GOT3 (cell line): ENCODE results near the gene TMEM161A.

Source experiments
- DNase-seq: peaks from one replicate; lab custom pipeline; 2025; ENCODE audit warnings: mixed read lengths; lab: John Stamatoyannopoulos, UW

The TMEM161A gene

GRCh38 chr19:19096641-19097627, 41.3 kb downstream of the TMEM161A start:
- no peak for DNase-seq

DNA sequence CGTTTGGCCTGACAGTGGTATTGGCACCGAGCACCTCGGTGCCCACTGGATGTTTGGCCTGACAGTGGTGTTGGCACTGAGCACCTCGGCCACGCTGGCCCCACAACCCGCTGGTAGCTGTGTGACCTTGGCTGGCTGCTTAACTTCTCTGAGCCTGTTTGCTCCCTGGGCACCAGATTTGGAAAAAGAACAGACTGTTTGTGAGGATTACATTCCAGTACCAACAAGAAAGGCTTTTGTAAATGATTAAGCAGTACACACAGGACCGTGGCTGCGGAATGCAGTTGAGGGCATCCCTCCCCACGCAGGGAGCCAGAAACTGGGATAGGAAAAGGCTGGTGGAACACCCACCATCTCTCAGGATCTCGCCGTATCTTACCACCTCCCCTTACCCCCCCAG, 42.6 kb downstream of the TMEM161A start:
- DNase-seq: no peak

GRCh38 chr19:19094513-19094912, 43.8 kb downstream of the TMEM161A start:
- DNase-seq: no peak

- DNase-seq: no peak
These were observed 50.6 kb downstream of the TMEM161A start for GRCh38 chr19:19087676-19088075.

GRCh38 chr19:19083413-19084178, 54.7 kb downstream of the TMEM161A start:
- DNase-seq: no peak

GRCh38 chr19:19081642-19082151, 56.6 kb downstream of the TMEM161A start:
- DNase-seq: no peak

DNA sequence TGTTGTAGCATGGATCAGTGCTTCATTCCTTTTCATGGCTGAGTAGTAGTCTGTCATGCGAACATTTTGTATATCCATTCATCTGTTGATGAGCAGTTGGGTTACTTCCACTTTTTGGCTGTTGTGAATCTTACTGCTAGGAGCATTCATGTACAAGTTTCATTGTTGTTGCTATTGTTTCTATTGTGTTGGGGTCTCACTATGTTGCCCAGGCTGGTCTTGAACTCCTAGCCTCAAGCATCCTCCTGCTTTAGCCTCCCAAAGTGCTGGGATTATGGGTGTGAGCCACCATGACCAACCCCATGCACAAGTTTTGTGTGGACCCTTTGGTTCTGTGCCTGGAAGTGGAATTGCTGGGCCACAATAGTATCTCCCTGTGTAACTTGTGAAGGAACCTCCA, 58.7 kb downstream of the TMEM161A start:
- DNase-seq: no peak

DNA sequence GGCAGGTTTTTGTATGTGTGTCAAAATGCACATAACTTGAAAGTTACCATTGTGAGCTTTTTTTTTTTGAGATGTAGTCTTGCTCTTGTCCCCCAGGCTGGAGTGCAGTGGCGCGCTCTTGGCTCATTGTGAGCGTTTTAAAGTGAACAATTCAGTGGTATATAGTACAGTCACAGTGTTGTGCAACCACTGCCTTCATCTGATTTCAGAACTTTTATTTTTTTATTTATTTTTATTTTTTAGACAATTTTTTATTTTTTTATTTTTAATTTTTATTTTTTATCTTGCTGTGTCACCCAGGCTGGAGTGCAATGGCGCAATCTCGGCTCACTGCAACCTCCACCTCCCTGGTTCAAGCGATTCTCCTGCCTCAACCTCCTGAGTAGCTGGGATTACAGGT, 59.5 kb downstream of the TMEM161A start:
- DNase-seq: no peak

DNA sequence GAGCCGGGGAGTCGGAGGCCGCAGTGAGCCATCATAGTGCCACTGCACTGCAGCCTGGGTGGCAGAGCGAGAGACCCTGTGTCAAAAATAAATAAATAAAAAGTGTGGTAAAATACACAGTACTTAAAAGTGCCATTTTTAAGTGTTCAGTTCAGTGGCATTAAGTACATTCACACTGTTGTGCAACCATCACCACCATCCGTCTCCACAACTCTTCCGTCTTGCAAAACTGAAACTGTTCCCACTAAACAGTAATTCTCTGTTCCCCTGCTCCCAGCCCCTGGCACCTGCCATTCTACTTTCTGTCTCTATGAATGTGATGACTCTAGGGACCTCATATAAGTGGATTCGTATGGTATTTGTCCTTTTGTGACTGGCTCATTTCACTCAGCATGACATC, 61.2 kb downstream of the TMEM161A start:
- DNase-seq: no peak

DNA sequence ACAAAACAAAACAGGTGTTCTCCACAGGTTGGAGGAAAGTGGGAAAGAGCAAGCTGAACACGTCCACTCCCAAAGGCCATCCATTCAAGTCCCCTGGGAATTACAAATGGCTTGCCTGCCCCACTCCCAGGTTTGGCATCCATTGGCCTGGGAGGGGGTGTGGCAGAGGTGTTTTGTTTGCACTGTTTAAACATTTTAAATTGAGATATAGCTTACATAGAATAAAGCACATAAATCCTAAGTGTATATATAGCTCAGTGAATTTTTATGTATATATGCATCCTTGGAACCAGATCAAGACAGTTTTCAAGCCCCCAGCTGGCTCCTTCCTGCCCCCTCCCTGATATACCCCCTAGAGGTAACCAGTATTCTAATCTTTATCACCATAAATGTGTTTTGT, 61.8 kb downstream of the TMEM161A start:
- DNase-seq: no peak

DNA sequence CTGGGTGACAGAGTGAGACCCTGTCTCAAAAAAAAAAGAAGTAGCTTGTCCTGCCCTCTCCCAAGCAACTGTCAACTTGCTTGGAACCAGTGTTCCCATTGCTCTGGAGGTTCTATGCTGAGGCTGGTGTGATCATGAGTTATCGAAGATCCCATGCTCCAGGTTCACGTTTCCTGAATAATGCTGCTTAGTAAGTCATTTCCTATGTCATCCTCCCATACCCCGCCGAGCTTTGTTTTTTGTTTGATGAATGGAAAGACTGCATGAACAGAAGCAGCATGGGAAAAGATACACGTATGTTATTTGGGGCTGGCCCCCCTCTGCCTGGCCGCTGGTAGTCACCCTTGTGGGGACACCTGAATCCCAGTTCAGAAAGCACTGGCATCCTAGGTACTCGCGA, 63.2 kb downstream of the TMEM161A start:
- DNase-seq: no peak

- no peak for DNase-seq
These were observed 63.9 kb downstream of the TMEM161A start for GRCh38 chr19:19074196-19074882.

DNA sequence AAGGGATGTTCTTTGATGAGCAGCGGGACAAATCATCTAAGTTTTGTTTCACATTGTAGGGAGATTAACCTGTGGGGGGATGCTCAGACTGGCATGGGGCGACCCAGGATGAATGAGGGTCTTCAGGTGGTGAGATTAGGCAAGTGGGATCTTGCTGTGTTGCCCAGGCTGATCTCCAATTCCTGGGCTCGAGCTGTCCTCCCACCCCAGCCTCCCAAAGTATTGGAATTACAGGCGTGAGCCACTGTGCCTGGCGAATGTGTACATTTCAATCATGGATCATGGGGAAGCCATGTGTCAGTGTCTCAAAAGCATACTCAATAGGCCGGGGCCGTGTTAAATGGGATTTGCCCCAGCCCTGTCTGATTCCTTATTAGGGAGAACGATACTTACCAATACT, 66.4 kb downstream of the TMEM161A start:
- no peak for DNase-seq
